NCI-H1436 treated with DMSO at 0.1 percent for 48 hours (cell line): Measurements from ENCODE around the gene NOP10.

Source experiments
- DNase-seq: peaks from one replicate; lab custom pipeline; 2025; lab: John Stamatoyannopoulos, UW

The NOP10 gene

GRCh38 chr15:34330279-34330678 lies 12.7 kb downstream of the NOP10 start:
- DNase-seq = no peak

- DNase-seq = no peak
Measured at GRCh38 chr15:34329006-34329405, 13.9 kb downstream of the NOP10 start.

GRCh38 chr15:34327906-34328305 lies 15.0 kb downstream of the NOP10 start:
- no peak for DNase-seq

- no peak for DNase-seq
Measured at GRCh38 chr15:34325368-34325767, 17.6 kb downstream of the NOP10 start.

- DNase-seq = no peak
Measured at GRCh38 chr15:34324933-34325332, 18.0 kb downstream of the NOP10 start.

- no peak for DNase-seq
Measured at GRCh38 chr15:34323217-34323616, 19.7 kb downstream of the NOP10 start.

GRCh38 chr15:34318277-34319079 lies 24.5 kb downstream of the NOP10 start:
- DNase-seq = peak; percentile 28

- no peak for DNase-seq
Measured at GRCh38 chr15:34314491-34315490, 28.1 kb downstream of the NOP10 start.

- no peak for DNase-seq
Measured at GRCh38 chr15:34311563-34311962, 31.4 kb downstream of the NOP10 start.

- no peak for DNase-seq
Measured at GRCh38 chr15:34304613-34305012, 38.3 kb downstream of the NOP10 start.

GRCh38 chr15:34301058-34301457 lies 41.9 kb downstream of the NOP10 start:
- DNase-seq = no peak

- DNase-seq = no peak
Measured at GRCh38 chr15:34297059-34297458, 45.9 kb downstream of the NOP10 start.

GRCh38 chr15:34292621-34293020 lies 50.3 kb downstream of the NOP10 start:
- no peak for DNase-seq
